ENCODE measurements around the gene CRAMP1.
A peak's percentile ranks its signal among the peaks of the same experiment; 100 is the strongest.
"Not testable (repeated sequence)": the region's sequence is repeated elsewhere in the genome, so short reads cannot be mapped to it uniquely, and the experiment has no call there.

Gene CRAMP1

DNA sequence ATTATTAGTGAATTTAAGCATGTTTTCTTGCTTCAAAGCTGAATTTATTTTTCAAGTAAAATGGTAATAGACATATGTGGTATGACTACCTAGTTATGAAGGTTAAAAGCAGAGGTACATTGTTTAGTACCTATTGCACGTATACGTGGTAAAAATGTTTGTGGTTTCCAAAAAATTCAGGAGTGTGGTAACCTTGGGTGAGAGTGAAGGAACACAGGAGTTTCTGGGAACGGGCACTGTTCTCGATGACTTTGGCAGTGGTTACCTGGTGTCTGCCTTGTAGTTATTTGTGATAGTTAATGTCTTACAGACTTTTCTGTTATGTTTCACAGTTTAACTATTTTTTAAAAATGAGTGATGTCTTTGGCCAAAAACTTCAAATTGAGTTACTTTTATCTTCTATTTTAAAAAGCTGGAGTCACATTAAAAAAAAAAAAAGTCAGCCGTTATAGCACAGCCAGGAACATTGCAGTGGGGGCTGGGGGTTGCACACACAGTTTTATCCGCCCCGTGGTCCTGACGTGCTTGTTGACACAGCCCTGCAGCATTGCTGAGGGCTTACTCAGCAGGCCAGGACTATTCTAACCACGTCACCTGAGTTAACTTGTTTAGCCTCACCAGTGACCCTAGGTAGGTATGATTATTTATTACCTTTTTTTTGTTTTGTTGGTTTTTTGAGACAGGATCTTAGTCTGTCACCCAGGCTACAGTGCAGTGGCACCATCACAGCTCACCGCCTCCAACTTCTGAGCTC, 76.8 kb downstream of the CRAMP1 start:
- DNase-seq: no peak

GRCh38 chr16:1689853-1690252, 77.7 kb downstream of the CRAMP1 start:
- no peak for DNase-seq

DNA sequence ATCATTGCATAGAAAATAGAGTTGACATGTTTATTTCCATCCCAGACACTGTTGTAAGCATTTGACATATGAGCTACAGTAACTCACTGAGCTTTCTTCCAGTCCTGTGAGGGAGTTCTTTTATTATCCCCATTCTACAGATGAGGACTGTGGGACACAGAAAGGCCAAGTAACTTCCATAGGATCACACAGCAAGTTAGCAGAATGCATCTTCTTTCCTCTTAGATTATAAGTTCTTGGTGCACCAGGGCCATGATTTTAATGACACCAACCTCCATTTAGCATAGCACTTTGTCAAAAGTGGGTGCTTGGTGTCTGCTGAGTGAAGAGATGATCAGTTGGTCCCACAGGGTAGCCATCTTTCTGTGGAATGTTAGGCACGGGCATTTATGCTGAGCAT, 78.7 kb downstream of the CRAMP1 start:
- no peak for DNase-seq

DNA sequence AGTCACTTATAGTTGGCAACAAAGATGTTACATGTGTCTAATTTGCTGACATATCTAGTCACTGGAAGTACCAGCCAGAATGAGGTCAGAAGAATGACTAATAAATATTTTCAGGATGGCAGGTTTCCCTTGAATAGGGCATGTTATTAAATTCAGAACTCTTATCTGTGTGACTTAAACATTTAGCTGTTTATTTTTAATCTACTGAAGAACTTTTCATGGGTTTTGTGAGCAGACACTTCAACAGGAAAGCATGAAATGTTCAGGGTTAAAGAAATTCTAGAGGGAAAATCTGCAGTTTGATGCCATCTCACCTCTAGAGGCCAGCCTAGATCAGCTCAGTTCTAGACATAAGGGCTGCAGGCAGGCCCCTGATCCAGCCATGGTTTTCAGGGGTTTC, 79.1 kb downstream of the CRAMP1 start:
- no peak for DNase-seq

DNA sequence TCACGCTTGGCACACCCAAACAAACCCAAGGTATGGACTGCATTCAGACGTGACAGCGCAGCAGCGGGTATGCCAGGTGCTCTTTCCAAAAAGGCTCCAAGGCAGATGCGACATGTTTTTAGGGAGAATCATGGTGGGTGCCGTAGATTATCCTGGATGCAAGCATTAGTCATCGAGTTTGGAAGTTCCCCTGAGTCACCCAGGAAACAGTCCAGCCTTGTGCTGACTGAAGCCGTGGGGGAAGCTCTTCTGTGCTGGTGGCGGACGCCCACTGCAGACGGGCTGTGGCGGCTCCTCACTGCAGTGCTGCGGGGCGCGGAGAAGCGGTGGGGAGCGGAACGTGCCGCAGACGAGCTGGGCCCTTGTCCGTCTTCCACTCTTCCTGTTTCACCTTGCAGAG, 79.8 kb downstream of the CRAMP1 start:
- no peak for DNase-seq

- no peak for DNase-seq
Measured at GRCh38 chr16:1696863-1697262, 84.7 kb downstream of the CRAMP1 start.

GRCh38 chr16:1698680-1699079, 86.5 kb downstream of the CRAMP1 start:
- DNase-seq: no peak

DNA sequence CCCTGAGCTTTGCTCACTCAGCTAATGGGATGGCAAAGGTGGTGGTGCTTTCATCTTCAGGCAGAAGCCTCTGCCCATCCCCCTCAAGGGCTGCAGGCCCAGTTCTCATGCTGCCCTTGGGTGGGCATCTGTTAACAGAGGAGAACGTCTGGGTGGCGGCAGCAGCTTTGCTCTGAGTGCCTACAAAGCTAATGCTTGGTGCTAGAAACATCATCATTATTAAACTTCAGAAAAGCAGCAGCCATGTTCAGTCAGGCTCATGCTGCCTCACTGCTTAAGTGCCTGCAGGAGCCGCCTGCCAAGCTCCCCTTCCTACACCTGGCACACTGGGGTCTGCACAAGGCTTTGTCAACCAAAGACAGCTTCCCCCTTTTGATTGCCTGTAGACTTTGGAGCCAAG, 88.1 kb downstream of the CRAMP1 start:
- DNase-seq: no peak

DNA sequence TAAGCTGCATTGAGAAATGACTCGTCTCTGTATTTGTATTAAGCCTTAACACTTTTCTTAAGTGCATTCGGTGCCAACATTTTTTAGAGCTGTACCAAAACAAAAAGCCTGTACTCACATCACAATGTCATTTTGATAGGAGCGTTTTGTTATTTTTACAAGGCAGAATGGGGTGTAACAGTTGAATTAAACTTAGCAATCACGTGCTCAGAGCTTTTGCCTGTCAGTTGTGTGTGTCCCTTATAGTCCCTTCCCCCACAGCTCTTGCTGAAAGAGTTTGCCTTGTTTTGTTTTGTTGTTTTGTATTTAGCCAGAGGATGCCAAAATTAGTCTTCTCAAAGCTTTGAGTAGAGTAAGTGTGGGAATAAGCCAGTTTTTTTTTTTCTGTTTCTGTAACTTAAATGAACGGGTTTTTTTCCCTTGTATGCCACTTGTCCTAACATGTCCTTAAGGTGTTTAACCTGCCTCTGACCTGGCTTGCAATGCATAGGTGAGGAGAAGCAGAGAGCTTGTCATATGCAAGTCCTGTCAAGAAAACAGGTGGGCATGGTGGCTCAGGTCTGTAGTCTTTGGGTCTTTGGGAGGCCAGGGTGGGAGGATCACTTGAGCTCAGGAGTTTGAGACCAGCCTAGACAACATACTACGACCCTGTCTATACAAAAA, 89.2 kb downstream of the CRAMP1 start:
- DNase-seq: no peak

- DNase-seq: not testable (repeated sequence)
Measured at GRCh38 chr16:1705324-1705687, 93.1 kb downstream of the CRAMP1 start.

GRCh38 chr16:1705688-1706385, 93.7 kb downstream of the CRAMP1 start, which contains the start of gene MAPK8IP3:
MAPK8IP3 (plus strand) TSS chr16:1706195; CDS start chr16:1706340, 145 bp downstream.
- peak; percentile 74 for DNase-seq

GRCh38 chr16:1706386-1707192, 94.4 kb downstream of the CRAMP1 start:
- peak; percentile 14 for DNase-seq

- DNase-seq: no peak
Measured at GRCh38 chr16:1707193-1707790, 95.1 kb downstream of the CRAMP1 start.

DNA sequence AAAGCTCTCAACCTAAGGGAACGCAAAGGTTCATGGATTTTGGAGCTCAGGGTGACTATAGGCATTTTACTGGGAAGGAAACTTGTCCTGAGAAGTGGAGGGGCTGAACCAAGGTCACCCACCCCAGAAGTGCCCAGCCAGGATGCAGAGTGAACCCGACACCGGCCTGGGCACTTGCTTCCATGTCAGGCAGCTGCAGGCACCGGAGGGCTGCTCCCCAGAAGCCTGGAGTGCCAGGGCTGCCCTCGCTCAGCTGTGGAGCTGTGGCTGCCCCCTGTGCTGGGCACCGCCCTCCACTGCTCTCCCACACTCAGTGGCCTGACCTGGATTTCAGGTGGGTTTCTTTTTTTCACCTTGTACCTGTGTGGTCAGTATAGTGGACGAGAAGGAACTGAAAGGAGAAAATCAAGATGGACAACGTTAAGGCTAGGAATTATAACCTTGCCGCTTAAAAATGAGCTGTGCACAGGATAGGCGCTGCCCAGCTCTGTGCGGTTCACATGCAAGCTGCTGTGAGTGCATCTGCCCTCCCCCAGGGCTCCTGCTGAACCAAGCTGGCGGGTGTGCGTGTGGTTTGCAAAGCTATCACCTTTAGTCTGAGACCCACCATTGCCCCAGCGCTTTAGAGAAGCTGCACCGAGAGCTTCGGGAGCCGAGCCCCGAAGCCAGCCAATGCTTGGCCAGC, 96.1 kb downstream of the CRAMP1 start:
- DNase-seq: no peak

- no peak for DNase-seq
Measured at GRCh38 chr16:1708768-1709180, 96.6 kb downstream of the CRAMP1 start.

DNA sequence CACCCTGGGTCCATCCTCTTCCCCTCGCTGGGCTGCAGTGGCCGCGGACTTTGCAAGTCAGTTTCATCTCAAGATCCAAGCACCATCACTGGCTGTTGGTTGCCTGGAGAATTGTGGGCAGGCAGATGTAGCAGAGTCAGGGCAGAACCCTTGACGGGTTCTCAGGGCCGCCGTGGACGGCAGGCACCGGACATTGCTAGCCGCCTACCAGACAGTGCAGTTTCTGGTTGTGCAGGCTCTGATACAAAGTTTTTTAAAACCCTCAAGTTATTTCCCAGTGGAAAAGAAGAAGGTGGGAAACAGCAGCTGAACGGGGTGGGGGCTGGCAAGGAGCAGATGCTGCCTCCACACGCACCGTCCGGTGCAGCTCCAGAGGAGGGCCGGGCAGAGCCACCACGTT, 97.2 kb downstream of the CRAMP1 start:
- DNase-seq: no peak

- no peak for DNase-seq
Measured at GRCh38 chr16:1710811-1711507, 98.8 kb downstream of the CRAMP1 start.

DNA sequence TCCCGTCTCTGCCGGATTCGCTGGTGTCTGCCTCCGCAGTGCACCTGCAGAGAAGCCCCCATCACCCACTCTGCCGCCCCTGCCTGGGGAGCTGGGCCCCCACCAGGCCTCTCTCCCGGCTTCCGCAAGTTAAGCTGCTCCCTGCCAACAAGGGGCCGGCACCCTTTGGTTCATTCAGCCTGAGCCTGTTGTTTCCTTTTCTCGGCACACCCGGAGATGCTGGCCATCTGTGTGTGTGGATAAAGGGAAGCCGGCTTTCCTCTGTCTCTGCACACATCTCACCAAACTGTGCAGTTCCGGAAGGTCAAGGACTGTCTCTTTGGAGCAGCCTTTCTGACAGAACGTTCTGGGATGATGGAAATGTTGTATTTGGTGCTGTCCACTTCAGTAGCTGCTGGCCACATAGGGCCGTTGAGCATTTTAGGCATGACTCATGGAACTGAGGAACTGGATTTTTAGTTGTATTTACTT, 100.7 kb downstream of the CRAMP1 start:
- DNase-seq: no peak

GRCh38 chr16:1713331-1713730, 101.2 kb downstream of the CRAMP1 start:
- DNase-seq: no peak

DNA sequence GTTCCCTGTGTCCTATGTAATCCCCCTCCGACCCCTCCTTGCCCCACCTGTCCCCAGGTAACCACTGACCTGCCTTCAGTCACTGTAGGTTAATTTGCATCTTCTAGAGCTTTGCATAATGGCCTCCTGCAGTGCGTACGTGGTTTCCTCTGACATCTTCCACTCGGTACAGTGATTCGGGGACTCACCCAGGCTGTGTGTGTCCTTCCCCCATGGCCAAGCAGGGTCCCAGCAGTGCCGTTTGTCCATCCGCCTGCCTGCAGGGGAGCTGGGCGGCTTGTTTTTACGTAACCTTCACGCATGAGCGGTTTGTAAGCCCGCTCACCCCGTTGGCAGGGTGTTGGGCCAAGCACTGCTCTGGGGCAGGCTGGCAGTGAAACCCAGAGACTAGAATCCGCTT, 101.8 kb downstream of the CRAMP1 start:
- no peak for DNase-seq

DNA sequence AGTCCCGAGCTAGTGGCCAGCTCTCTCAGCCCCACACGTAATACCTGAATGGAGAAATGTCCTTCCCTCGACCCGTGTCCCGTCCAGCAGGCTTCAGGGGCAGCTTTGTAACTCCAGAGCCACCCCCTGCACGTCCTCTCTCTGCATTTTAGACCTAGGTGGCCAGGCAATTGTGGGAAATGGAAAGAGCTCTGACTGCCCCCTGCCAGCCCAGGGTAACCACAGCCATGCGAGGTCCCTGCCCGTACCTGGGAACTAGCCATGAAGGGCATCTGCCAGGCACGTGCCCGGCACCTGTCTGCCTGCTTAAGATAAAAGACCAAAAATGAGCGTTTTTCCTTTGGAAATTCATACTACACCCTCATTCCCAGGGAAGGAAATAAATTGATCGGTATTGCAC, 103.1 kb downstream of the CRAMP1 start:
- no peak for DNase-seq
